T follicular helper cell (primary cell): ENCODE results near the gene PCBP2.
A peak's percentile ranks its signal among the peaks of the same experiment; 100 is the strongest.

ENCODE experiments used
- DNase-seq: peaks from one replicate; pipeline ENCODE4 v3.0.0-alpha.2; 2020; ENCODE audit warnings: low read depth

PCBP2 gene

DNA sequence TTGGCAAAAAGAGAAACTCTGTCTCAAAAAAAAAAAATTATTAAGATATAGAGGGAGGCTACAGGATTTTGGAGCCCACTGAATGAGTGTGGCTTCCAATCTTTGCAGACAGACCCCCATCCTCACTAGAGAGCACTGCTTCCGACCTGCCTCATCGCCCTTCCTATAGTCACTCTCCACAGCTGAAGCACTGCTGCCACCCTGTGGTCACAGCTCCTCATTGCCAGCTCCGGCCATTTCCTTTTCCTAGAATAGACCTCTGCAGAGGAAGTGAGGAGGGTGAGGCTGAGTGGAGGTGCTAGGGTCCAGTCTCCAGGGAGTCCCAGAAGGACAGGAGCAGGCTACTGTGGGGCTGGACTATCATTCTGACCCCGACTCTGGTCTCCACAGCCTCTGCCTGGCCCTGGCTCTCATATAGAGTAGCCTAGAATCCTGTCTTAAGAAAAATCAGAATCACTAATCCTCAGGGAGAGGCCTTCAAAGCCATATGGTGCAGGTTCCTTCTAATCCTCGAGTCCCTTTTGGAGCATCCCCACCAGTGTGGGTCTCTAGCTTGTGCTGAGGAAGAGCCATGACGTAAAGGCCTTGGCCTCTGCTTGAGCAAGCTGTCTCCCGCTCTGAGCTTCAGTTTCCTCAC lies 56.8 kb downstream of the PCBP2 start:
- peak; percentile 69 for DNase-seq

DNA sequence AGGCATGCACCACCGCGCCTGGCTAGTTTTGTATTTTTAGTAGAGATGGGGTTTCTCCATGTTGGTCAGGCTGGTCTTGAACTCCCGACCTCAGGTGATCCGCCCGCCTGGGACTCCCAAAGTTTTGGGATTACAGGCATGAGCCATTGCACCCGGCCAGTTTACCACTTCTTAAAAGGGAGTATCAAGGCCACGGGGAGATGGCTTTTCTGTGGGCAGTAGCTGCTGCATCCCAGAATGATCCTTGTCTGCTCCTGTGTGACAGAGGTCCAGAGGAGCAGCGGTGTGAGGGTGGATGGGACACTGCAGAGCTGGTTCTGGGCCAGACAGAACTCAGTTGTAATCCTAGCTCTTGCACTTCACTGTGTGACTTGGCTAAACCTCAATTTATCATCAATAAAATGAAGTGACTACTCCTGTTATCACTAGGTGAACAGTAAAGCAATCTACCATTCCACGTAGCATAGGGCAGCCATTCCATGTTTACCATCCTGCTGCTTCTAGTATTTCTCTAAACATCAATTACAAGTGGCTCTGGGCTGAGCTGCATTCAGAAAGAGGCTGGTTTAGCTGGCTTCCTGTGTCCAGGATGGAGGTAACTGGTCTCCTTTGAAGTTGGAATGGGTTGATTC lies 58.4 kb downstream of the PCBP2 start:
- DNase-seq, result no peak

DNA sequence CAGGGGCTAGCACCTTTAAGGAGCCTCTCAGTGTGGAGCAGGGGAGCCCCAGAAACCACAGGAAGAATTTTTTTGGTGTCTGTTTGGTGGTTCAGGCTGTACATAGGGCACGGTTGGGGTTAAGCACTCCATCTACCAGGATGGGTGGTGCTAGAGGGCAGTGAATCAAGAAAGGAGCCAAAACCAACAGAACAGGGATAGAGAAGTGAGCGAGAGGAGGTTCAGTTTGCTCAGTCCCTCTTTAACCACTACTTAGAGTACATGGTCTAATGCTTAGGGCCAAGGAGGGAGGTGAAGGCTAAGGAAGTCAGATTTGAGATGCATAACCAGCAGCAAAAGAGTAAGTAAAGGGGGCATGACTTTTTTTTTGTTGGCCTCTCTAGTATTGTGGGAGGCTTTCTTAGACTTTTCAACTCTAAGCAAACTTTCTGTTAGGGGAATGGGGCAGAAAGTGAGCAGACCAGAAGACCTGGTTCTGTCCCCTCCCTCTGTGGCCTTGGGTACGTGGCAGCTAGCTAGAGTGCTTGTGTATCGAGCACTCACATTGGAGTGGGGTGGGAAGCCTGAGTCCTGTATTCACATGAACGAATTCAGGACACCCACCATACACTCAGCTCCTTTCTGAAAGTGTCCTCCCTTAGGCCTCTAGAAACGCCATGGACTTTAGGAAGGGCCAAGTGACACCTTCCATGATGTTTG lies 62.0 kb downstream of the PCBP2 start:
- no peak for DNase-seq

DNA sequence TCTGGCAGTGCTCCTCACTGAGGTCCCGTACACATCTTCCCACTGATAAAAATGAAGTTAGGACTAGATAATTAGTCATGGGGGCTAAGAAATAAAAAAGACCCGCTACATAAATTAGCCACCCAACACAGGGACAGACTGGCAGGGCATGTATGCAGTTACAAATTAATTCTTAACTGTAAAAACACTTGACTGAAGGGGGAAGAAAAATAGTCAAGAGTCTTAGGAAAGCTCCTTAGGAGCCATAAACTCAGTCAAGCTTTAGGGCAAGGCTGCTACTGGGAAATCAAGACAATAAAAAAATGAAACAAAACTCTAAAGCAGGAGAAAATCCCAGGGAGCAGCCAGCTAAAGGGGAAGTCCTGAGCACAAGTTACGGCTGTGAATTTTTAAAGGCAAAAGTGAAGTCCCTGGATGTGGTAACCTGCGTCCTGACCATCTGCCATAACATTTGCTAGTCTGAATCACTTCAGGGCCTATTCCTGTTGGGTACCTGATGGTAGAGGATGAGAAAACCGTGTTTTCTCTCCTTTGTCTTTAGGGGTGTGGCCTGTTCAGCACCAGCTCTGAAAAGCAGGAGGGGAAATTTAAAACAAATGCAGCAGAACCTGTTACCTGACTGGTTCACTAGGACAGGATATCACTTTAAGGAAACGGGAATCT lies 62.9 kb downstream of the PCBP2 start:
- no peak for DNase-seq

DNA sequence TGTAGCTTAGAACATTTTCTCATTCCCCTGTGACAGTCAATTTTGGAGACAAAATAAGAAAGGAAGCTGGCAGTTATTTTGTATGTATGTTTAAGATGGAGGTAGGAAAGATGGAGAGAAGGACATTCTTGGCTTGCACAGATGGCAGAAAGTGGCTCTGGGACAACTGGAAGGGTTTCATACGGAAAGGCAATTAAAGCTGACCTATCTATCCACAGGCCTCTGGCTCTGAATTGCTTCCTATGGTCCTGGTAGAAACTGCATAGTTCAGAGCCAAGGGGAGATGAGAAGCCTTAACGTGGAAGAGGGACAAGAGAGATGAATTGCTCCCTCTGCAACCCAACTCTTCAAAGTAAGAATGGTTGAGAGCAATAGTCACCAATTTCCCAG lies 63.4 kb downstream of the PCBP2 start:
- no peak for DNase-seq

DNA sequence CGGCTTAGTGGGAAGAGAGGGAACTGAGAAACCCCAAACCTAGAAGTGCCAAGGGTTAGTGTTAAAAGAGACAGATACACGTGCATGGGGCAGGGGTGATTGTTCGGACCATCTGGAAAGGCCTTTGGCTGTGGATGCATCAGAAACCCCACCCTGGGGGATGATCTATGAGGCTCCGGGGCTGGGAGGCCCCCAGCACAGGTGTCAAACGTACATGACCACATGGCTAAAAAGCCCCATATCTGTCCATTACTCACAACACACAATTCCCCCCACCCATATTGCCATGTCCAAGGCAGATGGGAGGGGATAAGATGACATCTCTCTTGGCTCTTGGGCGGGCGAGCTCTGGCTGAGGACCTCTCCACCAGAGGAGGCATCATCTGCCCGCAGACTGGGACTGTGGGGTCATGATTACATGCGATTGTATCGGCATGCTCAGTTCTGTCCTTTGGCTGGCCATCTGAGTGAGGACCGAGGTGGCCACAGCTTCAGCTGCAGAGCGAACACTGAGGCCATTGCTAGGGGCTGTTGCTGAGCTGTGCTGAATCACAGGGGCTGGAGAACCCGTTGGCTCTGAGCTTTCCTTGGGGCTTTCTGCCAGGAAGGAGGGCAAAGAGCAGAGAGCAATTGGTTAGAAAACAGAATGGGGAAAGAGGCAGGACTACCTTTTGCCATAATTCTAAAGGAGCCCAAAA lies 65.0 kb downstream of the PCBP2 start:
- no peak for DNase-seq

DNA sequence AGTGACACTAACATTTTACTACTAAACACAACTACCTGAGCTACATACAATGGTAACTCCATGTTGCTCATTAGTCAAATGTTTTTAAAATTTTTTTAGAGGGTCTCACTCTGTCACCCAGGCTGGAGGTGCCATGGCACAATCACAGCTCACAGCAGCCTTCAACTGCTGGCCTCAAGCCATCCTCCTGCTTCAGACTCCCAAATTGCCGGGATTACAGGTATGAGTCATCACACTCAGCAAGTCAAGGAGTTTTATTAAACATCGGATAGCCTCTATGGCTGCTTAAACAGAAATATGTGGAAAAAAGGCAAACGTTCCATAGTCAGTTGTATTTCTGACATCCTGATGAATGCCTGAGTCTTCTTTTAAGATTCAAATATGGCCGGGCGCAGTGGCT lies 66.5 kb downstream of the PCBP2 start:
- DNase-seq, result no peak

DNA sequence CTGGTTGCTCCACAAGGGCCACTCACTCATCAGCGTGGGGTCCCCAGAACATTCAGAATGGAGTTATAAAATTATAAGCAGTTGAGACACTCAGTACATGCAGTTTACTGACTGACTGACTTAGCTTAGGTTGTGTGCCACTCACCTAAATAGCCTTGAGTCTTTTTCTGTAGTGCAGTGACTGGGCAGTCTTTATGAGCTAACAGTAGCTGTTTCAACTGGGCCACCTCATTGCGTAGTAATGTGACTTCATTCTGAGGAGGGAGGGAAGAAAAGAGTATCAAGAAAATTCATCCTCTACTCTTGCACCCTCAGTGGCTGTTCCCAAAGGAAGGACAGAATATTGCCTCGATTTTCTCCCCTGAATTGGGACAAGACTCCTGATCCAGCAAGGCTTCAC lies 71.2 kb downstream of the PCBP2 start:
- DNase-seq, result no peak

DNA sequence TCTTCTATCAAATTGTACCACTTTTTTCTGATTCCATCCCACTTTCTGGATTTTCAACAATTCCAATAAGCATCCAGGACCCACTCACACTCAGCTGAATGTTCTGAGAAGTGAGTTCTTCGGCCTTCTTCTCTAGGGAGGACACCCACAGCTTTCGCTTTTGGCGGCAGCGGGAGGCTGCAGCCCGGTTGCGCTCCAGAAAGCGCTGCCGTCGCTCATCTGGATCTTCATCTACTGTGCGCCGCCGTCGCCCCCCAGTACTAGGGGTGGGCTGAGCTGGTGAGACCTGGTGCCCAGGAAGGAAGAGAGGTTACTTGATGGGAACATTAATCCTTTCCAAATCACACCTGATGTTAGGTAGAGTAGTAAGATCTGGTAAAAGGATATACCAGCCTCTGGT lies 72.6 kb downstream of the PCBP2 start:
- DNase-seq, result no peak

DNA sequence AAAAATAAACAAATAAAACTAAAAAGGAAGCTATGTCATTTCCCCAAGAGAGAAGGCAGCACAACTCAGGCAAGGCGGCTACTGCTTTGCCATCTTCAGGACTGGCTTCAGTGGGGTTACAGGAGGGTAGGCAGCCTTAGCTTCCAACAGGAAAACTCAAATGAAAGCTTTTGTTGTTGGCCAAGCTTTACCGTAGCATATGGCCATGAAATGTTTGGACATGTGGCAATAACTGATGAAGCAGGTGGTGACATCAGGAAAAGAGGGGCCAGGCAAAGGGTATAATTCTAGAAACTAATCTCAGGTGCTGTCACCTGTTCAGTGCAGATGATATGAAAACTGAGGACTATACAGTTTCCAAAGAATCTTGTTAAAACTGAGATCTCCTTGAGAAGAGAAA lies 78.2 kb downstream of the PCBP2 start:
- DNase-seq, result no peak
